Measurements from ENCODE around the gene APOO. TPM values are rescaled to one million over a fixed set of nuclear protein-coding genes. Genes with fewer than 3 reads are reported as not detected.
"Not testable (repeated sequence)": the region's sequence is repeated elsewhere in the genome, so short reads cannot be mapped to it uniquely, and the experiment has no call there.

Gene APOO
- total and polyA plus RNA-seq, 3 donors from 2014 or later, result 29.4 to 33.8 (median 31.1) TPM

GRCh38 chrX:23861215-23861896 is 46.4 kb downstream of the APOO start:
- Histone ChIP-seq H3K27ac (no peak overlapping the region), H3K36me3 (ENCODE audit: low read depth, missing control alignments) (no peaks in the 10 kb centered on the region), H3K4me1 (no peaks in the 10 kb centered on the region), H3K27me3 (no peaks in the 10 kb centered on the region), H3K9me3 (no peaks in the 10 kb centered on the region), H3K4me3 (no peak overlapping the region)
- TF ChIP-seq CTCF (IDR thresholded peaks at IDR 0.05), result no peak
- no peak for TF ChIP-seq POLR2A (IDR thresholded peaks at IDR 0.05)
- DNase-seq, result no peak
- 88 to 92% methylated on average over 5 to 6 of the region's 6 CpGs for WGBS, 2 donors
- intact Hi-C loops (cut with DNase I; ENCODE audit: low total_unique reads), result no loop called here

- intact Hi-C loops (cut with DNase I; ENCODE audit: low total_unique reads); H3K4me1 ChIP-seq: not testable (repeated sequence)
- 100% methylated on average over 6 to 7 of the region's 7 CpGs for WGBS, 2 donors
These were observed 48.5 kb downstream of the APOO start for GRCh38 chrX:23859238-23859637.

GRCh38 chrX:23857935-23858334 is 49.8 kb downstream of the APOO start:
- TF ChIP-seq POLR2A (IDR thresholded peaks at IDR 0.05), result no peak
- WGBS, 2 donors, result 95 to 98% methylated on average over 5 of the region's 5 CpGs
- Histone ChIP-seq H3K4me3 (no peak overlapping the region), H3K27me3 (no peaks in the 10 kb centered on the region), H3K4me1 (no peaks in the 10 kb centered on the region), H3K36me3 (ENCODE audit: low read depth, missing control alignments) (no peaks in the 10 kb centered on the region), H3K27ac (no peak overlapping the region), H3K9me3 (no peaks in the 10 kb centered on the region)
- intact Hi-C loops (cut with DNase I; ENCODE audit: low total_unique reads), result no loop called here
- no peak for DNase-seq

More at GRCh38 chrX:23859238-23859637, 48.5 kb downstream of the APOO start:
- H3K9me3 ChIP-seq; H3K4me3 ChIP-seq; H3K27me3 ChIP-seq; H3K27ac ChIP-seq; H3K36me3 ChIP-seq (ENCODE audit: low read depth, missing control alignments); DNase-seq: not testable (repeated sequence)

GRCh38 chrX:23857363-23857762 is 50.4 kb downstream of the APOO start:
- Histone ChIP-seq H3K4me1 (no peaks in the 10 kb centered on the region), H3K27me3 (no peaks in the 10 kb centered on the region), H3K9me3 (no peaks in the 10 kb centered on the region), H3K36me3 (ENCODE audit: low read depth, missing control alignments) (no peaks in the 10 kb centered on the region), H3K27ac (no peak overlapping the region), H3K4me3 (no peak overlapping the region)
- TF ChIP-seq CTCF (IDR thresholded peaks at IDR 0.05), result no peak
- TF ChIP-seq POLR2A (IDR thresholded peaks at IDR 0.05), result no peak
- DNase-seq, result no peak
- intact Hi-C loops (cut with DNase I; ENCODE audit: low total_unique reads), result no loop called here

- TF ChIP-seq CTCF (IDR thresholded peaks at IDR 0.05) (no peak), POLR2A (IDR thresholded peaks at IDR 0.05) (no peak)
- no peak overlapping the region for H3K4me3 ChIP-seq
- DNase-seq, result no peak
- intact Hi-C loops (cut with DNase I; ENCODE audit: low total_unique reads), result no loop called here
- 63 to 69% methylated on average over 4 of the region's 4 CpGs for WGBS, 2 donors
- no peak overlapping the region for H3K27ac ChIP-seq
- H3K4me1 ChIP-seq, result no peaks in the 10 kb centered on the region
- H3K36me3 ChIP-seq (ENCODE audit: low read depth, missing control alignments), result no peaks in the 10 kb centered on the region
- H3K9me3 ChIP-seq, result no peaks in the 10 kb centered on the region
- H3K27me3 ChIP-seq, result no peaks in the 10 kb centered on the region
These were observed 52.2 kb downstream of the APOO start for GRCh38 chrX:23855569-23855968.

GRCh38 chrX:23854945-23855344 is 52.8 kb downstream of the APOO start:
- Histone ChIP-seq H3K27me3 (no peaks in the 10 kb centered on the region), H3K9me3 (no peaks in the 10 kb centered on the region), H3K27ac (no peak overlapping the region), H3K4me3 (no peak overlapping the region), H3K4me1 (no peaks in the 10 kb centered on the region), H3K36me3 (ENCODE audit: low read depth, missing control alignments) (no peaks in the 10 kb centered on the region)
- intact Hi-C loops (cut with DNase I; ENCODE audit: low total_unique reads), result no loop called here
- no peak for TF ChIP-seq CTCF (IDR thresholded peaks at IDR 0.05)
- TF ChIP-seq POLR2A (IDR thresholded peaks at IDR 0.05), result no peak
- no peak for DNase-seq
- WGBS, 2 donors, result 90 to 95% methylated on average over 2 to 3 of the region's 3 CpGs

Data from testis (tissue), 3 donors.